ENCODE measurements around the gene MAPK8.
A peak's percentile ranks its signal among the peaks of the same experiment; 100 is the strongest.

Gene MAPK8

GRCh38 chr10:48465860-48466521, 159.5 kb downstream of the MAPK8 start:
- peaks cover 13% of the 10 kb centered on the region for H3K4me1 ChIP-seq (ENCODE audit: insufficient read depth, low read length)
- H3K4me3 ChIP-seq (ENCODE audit: low read length), result peak overlapping the region; percentile 47

GRCh38 chr10:48466611-48467240, 160.2 kb downstream of the MAPK8 start:
- Histone ChIP-seq H3K9me3 (ENCODE audit: insufficient read depth, low read depth, low read length) (no peaks in the 10 kb centered on the region), H3K36me3 (ENCODE audit: insufficient read depth, low read length) (no peaks in the 10 kb centered on the region), H3K27me3 (ENCODE audit: insufficient read depth, low read length) (peaks cover 22% of the 10 kb centered on the region), H3K27ac (ENCODE audit: low read depth, low read length) (no peak overlapping the region), H3K9ac (ENCODE audit: low read depth, low read length) (peak overlapping the region; percentile 31; the same call in 1 of the 2 replicates), H3K4me3 (ENCODE audit: low read length) (peak overlapping the region; percentile 47), H3K4me1 (ENCODE audit: insufficient read depth, low read length) (peaks cover 13% of the 10 kb centered on the region)
- WGBS, result 11% methylated on average over 43 of the region's 43 CpGs

More at GRCh38 chr10:48465860-48466521, 159.5 kb downstream of the MAPK8 start:
- Histone ChIP-seq H3K9me3 (ENCODE audit: insufficient read depth, low read depth, low read length) (no peaks in the 10 kb centered on the region), H3K36me3 (ENCODE audit: insufficient read depth, low read length) (no peaks in the 10 kb centered on the region), H3K27me3 (ENCODE audit: insufficient read depth, low read length) (peaks cover 22% of the 10 kb centered on the region), H3K27ac (ENCODE audit: low read depth, low read length) (no peak overlapping the region), H3K9ac (ENCODE audit: low read depth, low read length) (peak overlapping the region; percentile 31; the same call in 1 of the 2 replicates)
- 24% methylated on average over 42 of the region's 42 CpGs for WGBS

- no peak overlapping the region for H3K9ac ChIP-seq (ENCODE audit: low read depth, low read length)
- 67% methylated on average over 4 of the region's 4 CpGs for WGBS
- peaks cover 13% of the 10 kb centered on the region for H3K4me1 ChIP-seq (ENCODE audit: insufficient read depth, low read length)
- H3K27ac ChIP-seq (ENCODE audit: low read depth, low read length), result no peak overlapping the region
- H3K36me3 ChIP-seq (ENCODE audit: insufficient read depth, low read length), result no peaks in the 10 kb centered on the region
- no peak overlapping the region for H3K4me3 ChIP-seq (ENCODE audit: low read length)
- peaks cover 22% of the 10 kb centered on the region for H3K27me3 ChIP-seq (ENCODE audit: insufficient read depth, low read length)
- H3K9me3 ChIP-seq (ENCODE audit: insufficient read depth, low read depth, low read length), result no peaks in the 10 kb centered on the region
These were observed 161.2 kb downstream of the MAPK8 start for GRCh38 chr10:48467669-48468068.

- 89% methylated on average over 3 of the region's 3 CpGs for WGBS
- no peak overlapping the region for H3K9ac ChIP-seq (ENCODE audit: low read depth, low read length)
- no peaks in the 10 kb centered on the region for H3K9me3 ChIP-seq (ENCODE audit: insufficient read depth, low read depth, low read length)
- no peak overlapping the region for H3K27ac ChIP-seq (ENCODE audit: low read depth, low read length)
- no peaks in the 10 kb centered on the region for H3K36me3 ChIP-seq (ENCODE audit: insufficient read depth, low read length)
- H3K27me3 ChIP-seq (ENCODE audit: insufficient read depth, low read length), result peaks cover 22% of the 10 kb centered on the region
- peaks cover 13% of the 10 kb centered on the region for H3K4me1 ChIP-seq (ENCODE audit: insufficient read depth, low read length)
- no peak overlapping the region for H3K4me3 ChIP-seq (ENCODE audit: low read length)
These were observed 161.8 kb downstream of the MAPK8 start for GRCh38 chr10:48468130-48468790.

- Histone ChIP-seq H3K4me3 (ENCODE audit: low read length) (no peak overlapping the region), H3K27ac (ENCODE audit: low read depth, low read length) (no peak overlapping the region), H3K36me3 (ENCODE audit: insufficient read depth, low read length) (no peaks in the 10 kb centered on the region), H3K9me3 (ENCODE audit: insufficient read depth, low read depth, low read length) (no peaks in the 10 kb centered on the region), H3K27me3 (ENCODE audit: insufficient read depth, low read length) (peaks cover 22% of the 10 kb centered on the region), H3K9ac (ENCODE audit: low read depth, low read length) (no peak overlapping the region), H3K4me1 (ENCODE audit: insufficient read depth, low read length) (peaks cover 13% of the 10 kb centered on the region)
- WGBS, result 90% methylated on average over 3 of the region's 3 CpGs
These were observed 162.5 kb downstream of the MAPK8 start for GRCh38 chr10:48468866-48469511.

GRCh38 chr10:48469516-48470020, 163.1 kb downstream of the MAPK8 start:
- no peaks in the 10 kb centered on the region for H3K9me3 ChIP-seq (ENCODE audit: insufficient read depth, low read depth, low read length)
- WGBS, result 92% methylated on average over 4 of the region's 4 CpGs
- no peak overlapping the region for H3K27ac ChIP-seq (ENCODE audit: low read depth, low read length)
- H3K9ac ChIP-seq (ENCODE audit: low read depth, low read length), result no peak overlapping the region
- no peak overlapping the region for H3K4me3 ChIP-seq (ENCODE audit: low read length)
- no peaks in the 10 kb centered on the region for H3K36me3 ChIP-seq (ENCODE audit: insufficient read depth, low read length)
- H3K4me1 ChIP-seq (ENCODE audit: insufficient read depth, low read length), result peaks cover 13% of the 10 kb centered on the region
- peaks cover 22% of the 10 kb centered on the region for H3K27me3 ChIP-seq (ENCODE audit: insufficient read depth, low read length)

- 35% methylated on average over 5 of the region's 5 CpGs for WGBS
- no peak overlapping the region for H3K4me3 ChIP-seq (ENCODE audit: low read length)
- no peak overlapping the region for H3K9ac ChIP-seq (ENCODE audit: low read depth, low read length)
- H3K27ac ChIP-seq (ENCODE audit: low read depth, low read length), result no peak overlapping the region
- H3K4me1 ChIP-seq (ENCODE audit: insufficient read depth, low read length), result peaks cover 13% of the 10 kb centered on the region
- H3K27me3 ChIP-seq (ENCODE audit: insufficient read depth, low read length), result peaks cover 22% of the 10 kb centered on the region
- no peaks in the 10 kb centered on the region for H3K9me3 ChIP-seq (ENCODE audit: insufficient read depth, low read depth, low read length)
- H3K36me3 ChIP-seq (ENCODE audit: insufficient read depth, low read length), result no peaks in the 10 kb centered on the region
These were observed 163.8 kb downstream of the MAPK8 start for GRCh38 chr10:48470115-48470892.

GRCh38 chr10:48470893-48471805, 164.7 kb downstream of the MAPK8 start:
- H3K4me3 ChIP-seq (ENCODE audit: low read length), result no peak overlapping the region
- H3K9me3 ChIP-seq (ENCODE audit: insufficient read depth, low read depth, low read length), result no peaks in the 10 kb centered on the region
- no peaks in the 10 kb centered on the region for H3K36me3 ChIP-seq (ENCODE audit: insufficient read depth, low read length)
- no peak overlapping the region for H3K9ac ChIP-seq (ENCODE audit: low read depth, low read length)
- 79% methylated on average over 8 of the region's 8 CpGs for WGBS
- H3K4me1 ChIP-seq (ENCODE audit: insufficient read depth, low read length), result peaks cover 13% of the 10 kb centered on the region
- H3K27me3 ChIP-seq (ENCODE audit: insufficient read depth, low read length), result peaks cover 16% of the 10 kb centered on the region
- H3K27ac ChIP-seq (ENCODE audit: low read depth, low read length), result no peak overlapping the region

- no peak overlapping the region for H3K27ac ChIP-seq (ENCODE audit: low read depth, low read length)
- peaks cover 5% of the 10 kb centered on the region; the same call in 1 of the 2 replicates for H3K27me3 ChIP-seq (ENCODE audit: insufficient read depth, low read length)
- H3K36me3 ChIP-seq (ENCODE audit: insufficient read depth, low read length), result no peaks in the 10 kb centered on the region
- H3K4me3 ChIP-seq (ENCODE audit: low read length), result no peak overlapping the region
- H3K9ac ChIP-seq (ENCODE audit: low read depth, low read length), result no peak overlapping the region
- H3K4me1 ChIP-seq (ENCODE audit: insufficient read depth, low read length), result peaks cover 14% of the 10 kb centered on the region
- no CpG with 5 or more reads among the region's 3 CpGs for WGBS
- H3K9me3 ChIP-seq (ENCODE audit: insufficient read depth, low read depth, low read length), result no peaks in the 10 kb centered on the region
These were observed 166.1 kb downstream of the MAPK8 start for GRCh38 chr10:48472501-48473069.
